ENCODE data around the gene AREG. TPM values are rescaled to one million over a fixed set of nuclear protein-coding genes. Genes with fewer than 3 reads are reported as not detected.

Gene AREG
- total RNA-seq, 4 donors from 2014 or later: 4.0 to 56.1 (median 22.5) TPM

GRCh38 chr4:74428276-74428675 lies 16.7 kb upstream of the AREG start:
- Histone ChIP-seq H3K27ac (no peak overlapping the region), H3K9me3 (no peaks in the 10 kb centered on the region), H3K36me3 (no peaks in the 10 kb centered on the region), H3K4me1 (no peaks in the 10 kb centered on the region), H3K4me3 (no peak overlapping the region), H3K27me3 (no peaks in the 10 kb centered on the region)
- intact Hi-C loops (cut with DNase I; ENCODE audit: low total_unique reads): no loop called here
- DNase-seq (no peak), ATAC-seq (no peak)
- TF ChIP-seq POLR2A (IDR thresholded peaks at IDR 0.05) (no peak), CTCF (IDR thresholded peaks at IDR 0.05 in 4 of 5, conservative IDR thresholded peaks at IDR 0.05 in 1 of 5) (no peak)
- in situ Hi-C loops (cut with MboI; ENCODE audit: low sequenced_read_pairs in 4 of 4): no loop called here

GRCh38 chr4:74431113-74431826 lies 13.7 kb upstream of the AREG start:
- ATAC-seq: no peak
- no peaks in the 10 kb centered on the region for H3K4me1 ChIP-seq
- intact Hi-C loops (cut with DNase I; ENCODE audit: low total_unique reads) (no loop called here), in situ Hi-C loops (cut with MboI; ENCODE audit: low sequenced_read_pairs in 4 of 4) (no loop called here)
- H3K27me3 ChIP-seq: no peaks in the 10 kb centered on the region
- H3K4me3 ChIP-seq: no peak overlapping the region
- no peaks in the 10 kb centered on the region for H3K9me3 ChIP-seq
- no peaks in the 10 kb centered on the region for H3K36me3 ChIP-seq
- peak overlapping the region in 1 of 4 donors; percentile 46 for H3K27ac ChIP-seq
- TF ChIP-seq CTCF (IDR thresholded peaks at IDR 0.05 in 4 of 5, conservative IDR thresholded peaks at IDR 0.05 in 1 of 5): no peak
- TF ChIP-seq POLR2A (IDR thresholded peaks at IDR 0.05): no peak
- DNase-seq: no peak

- TF ChIP-seq CTCF (IDR thresholded peaks at IDR 0.05 in 4 of 5, conservative IDR thresholded peaks at IDR 0.05 in 1 of 5) (no peak), POLR2A (IDR thresholded peaks at IDR 0.05) (no peak)
- no peak for ATAC-seq
- H3K9me3 ChIP-seq: no peaks in the 10 kb centered on the region
- in situ Hi-C loops (cut with MboI; ENCODE audit: low sequenced_read_pairs in 4 of 4): no loop called here
- H3K27ac ChIP-seq: no peak overlapping the region
- no peaks in the 10 kb centered on the region for H3K4me1 ChIP-seq
- no peaks in the 10 kb centered on the region for H3K27me3 ChIP-seq
- no peak overlapping the region for H3K4me3 ChIP-seq
- intact Hi-C loops (cut with DNase I; ENCODE audit: low total_unique reads): no loop called here
- no peaks in the 10 kb centered on the region for H3K36me3 ChIP-seq
- no peak for DNase-seq
Observed at GRCh38 chr4:74433043-74433442, 11.9 kb upstream of the AREG start.

- Histone ChIP-seq H3K4me3 (no peak overlapping the region), H3K9me3 (no peaks in the 10 kb centered on the region), H3K27me3 (no peaks in the 10 kb centered on the region), H3K27ac (no peak overlapping the region), H3K4me1 (no peaks in the 10 kb centered on the region), H3K36me3 (no peaks in the 10 kb centered on the region)
- DNase-seq (no peak), ATAC-seq (no peak)
- intact Hi-C loops (cut with DNase I; ENCODE audit: low total_unique reads): no loop called here
- TF ChIP-seq CTCF (IDR thresholded peaks at IDR 0.05 in 4 of 5, conservative IDR thresholded peaks at IDR 0.05 in 1 of 5): no peak
- no peak for TF ChIP-seq POLR2A (IDR thresholded peaks at IDR 0.05)
- in situ Hi-C loops (cut with MboI; ENCODE audit: low sequenced_read_pairs in 4 of 4): no loop called here
Observed at GRCh38 chr4:74433541-74434172, 11.3 kb upstream of the AREG start.

Data from gastrocnemius medialis (tissue), 4 donors.